Esophagus squamous epithelium (tissue), 5 donors: ENCODE data around the gene GLP2R. TPM values are rescaled to one million over a fixed set of nuclear protein-coding genes. Genes with fewer than 3 reads are reported as not detected.
A peak's percentile ranks its signal among the peaks of the same experiment; 100 is the strongest.

Experiments
- DNase-seq: peaks from one replicate; lab custom pipeline; 2025; lab: John Stamatoyannopoulos, UW
- H3K27ac ChIP-seq, 4 donors: fragments of 200-600 bp; sonication (generic); one replicate each; pipeline ENCODE4 v1.5.1; 2016 to 2019; ENCODE audit warnings: mild to moderate bottlenecking in 1 of 4
- H3K27me3 ChIP-seq, 4 donors: fragments of 200-600 bp; sonication (generic); 1 replicate in 3 of 4; 2 replicates in 1 of 4; pipeline versions ENCODE4 v1.5.1 to v1.6.0; 2017 to 2021; ENCODE audit warnings: antibody characterized with exemption in 1 of 4
- H3K36me3 ChIP-seq, 3 donors: fragments of 200-600 bp; sonication (generic); one replicate each; pipeline ENCODE4 v1.5.1; 2016 to 2019
- H3K4me1 ChIP-seq, 3 donors: fragments of 200-600 bp; sonication (generic); one replicate each; pipeline ENCODE4 v1.5.1; 2017 to 2019
- H3K4me3 ChIP-seq, 4 donors: fragments of 200-600 bp; sonication (generic); 1 replicate in 3 of 4; 2 replicates in 1 of 4; pipeline ENCODE4 v1.5.1; 2016 to 2019; ENCODE audit warnings: mild to moderate bottlenecking in 2 of 4, moderate library complexity in 1 of 4
- H3K9me3 ChIP-seq, 3 donors: fragments of 200-600 bp; sonication (generic); one replicate each; pipeline ENCODE4 v1.5.1; 2016 to 2019
- POLR2A ChIP-seq, 4 donors: fragments of 450-650 bp; IDR thresholded peaks; one replicate each; pipeline ENCODE4 v1.6.1; 2017; ENCODE audit warnings: antibody characterized with exemption in 4 of 4, mild to moderate bottlenecking in 4 of 4, moderate library complexity in 3 of 4
- WGBS, 2 donors: methylation state at CpG; one replicate each; pipeline ENCODE4 v1.1.5; 2018; 5-methylcytosine and 5-hydroxymethylcytosine counted together
- intact Hi-C: fragments of 100-400 bp; cut with DNase I; formaldehyde crosslinking; loops from one replicate; pipeline ENCODE4 v1.15.0; 2022
- total RNA-seq, 4 donors: library from RNA; depleted of rRNA; stranded (reverse); fragments of >200 nt; gene quantifications; one replicate each; pipeline ENCODE4 v1.1.0, GENCODE V29; 2016
- TF ChIP-seq, protein P1 (sequence below), 6 experiments: fragments of 450-650 bp in 4 of 6; fragments of 200-600 bp in 2 of 6; sonication (generic) in 2 of 6; IDR thresholded peaks; one replicate each; pipeline ENCODE4 v1.5.1; 2016 to 2019; ENCODE audit warnings: antibody characterized with exemption in 6 of 6, mild to moderate bottlenecking in 4 of 6, moderate library complexity in 4 of 6
- donor health status: DM: yes; HTN: yes; CAD: no.

Gene GLP2R
- total RNA-seq, 4 donors from 2014 or later, result 0.21 to 0.95 (median 0.31) TPM; not detected in 1

DNA sequence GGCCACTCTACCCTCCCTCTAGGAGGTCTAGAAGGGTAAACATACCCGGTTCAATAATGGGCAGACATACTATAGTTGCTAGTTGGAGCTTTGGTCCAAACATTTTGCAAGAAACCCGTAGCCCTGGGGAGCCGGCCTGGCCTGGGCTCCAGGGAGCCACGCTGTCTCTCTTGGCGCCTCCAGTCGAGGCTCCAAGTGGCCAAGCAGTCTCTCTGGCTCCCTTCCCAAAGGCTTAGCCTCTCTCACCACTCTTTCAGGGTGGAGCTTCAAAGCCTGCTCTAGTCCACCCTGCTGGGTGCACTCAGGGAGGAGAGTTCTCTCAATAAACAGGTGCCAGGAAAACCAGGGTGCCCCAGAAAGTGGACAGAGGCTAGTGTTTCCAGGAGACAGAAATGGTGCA lies 47.1 kb downstream of the GLP2R start:
- Histone ChIP-seq H3K9me3 (no peaks in the 10 kb centered on the region), H3K36me3 (no peaks in the 10 kb centered on the region), H3K4me1 (peaks cover 0 to 4% (median 0%) of the 10 kb centered on the region in 3 donors), H3K27me3 (no peaks in the 10 kb centered on the region), H3K4me3 (no peak overlapping the region), H3K27ac (no peak overlapping the region)
- intact Hi-C loops, result no loop called here
- 29 to 55% methylated on average over 6 of the region's 6 CpGs for WGBS, 2 donors
- TF ChIP-seq, protein P1, sequence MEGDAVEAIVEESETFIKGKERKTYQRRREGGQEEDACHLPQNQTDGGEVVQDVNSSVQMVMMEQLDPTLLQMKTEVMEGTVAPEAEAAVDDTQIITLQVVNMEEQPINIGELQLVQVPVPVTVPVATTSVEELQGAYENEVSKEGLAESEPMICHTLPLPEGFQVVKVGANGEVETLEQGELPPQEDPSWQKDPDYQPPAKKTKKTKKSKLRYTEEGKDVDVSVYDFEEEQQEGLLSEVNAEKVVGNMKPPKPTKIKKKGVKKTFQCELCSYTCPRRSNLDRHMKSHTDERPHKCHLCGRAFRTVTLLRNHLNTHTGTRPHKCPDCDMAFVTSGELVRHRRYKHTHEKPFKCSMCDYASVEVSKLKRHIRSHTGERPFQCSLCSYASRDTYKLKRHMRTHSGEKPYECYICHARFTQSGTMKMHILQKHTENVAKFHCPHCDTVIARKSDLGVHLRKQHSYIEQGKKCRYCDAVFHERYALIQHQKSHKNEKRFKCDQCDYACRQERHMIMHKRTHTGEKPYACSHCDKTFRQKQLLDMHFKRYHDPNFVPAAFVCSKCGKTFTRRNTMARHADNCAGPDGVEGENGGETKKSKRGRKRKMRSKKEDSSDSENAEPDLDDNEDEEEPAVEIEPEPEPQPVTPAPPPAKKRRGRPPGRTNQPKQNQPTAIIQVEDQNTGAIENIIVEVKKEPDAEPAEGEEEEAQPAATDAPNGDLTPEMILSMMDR (IDR thresholded peaks at IDR 0.05), result no peak
- no peak for TF ChIP-seq POLR2A (IDR thresholded peaks at IDR 0.05)
- no peak for DNase-seq

DNA sequence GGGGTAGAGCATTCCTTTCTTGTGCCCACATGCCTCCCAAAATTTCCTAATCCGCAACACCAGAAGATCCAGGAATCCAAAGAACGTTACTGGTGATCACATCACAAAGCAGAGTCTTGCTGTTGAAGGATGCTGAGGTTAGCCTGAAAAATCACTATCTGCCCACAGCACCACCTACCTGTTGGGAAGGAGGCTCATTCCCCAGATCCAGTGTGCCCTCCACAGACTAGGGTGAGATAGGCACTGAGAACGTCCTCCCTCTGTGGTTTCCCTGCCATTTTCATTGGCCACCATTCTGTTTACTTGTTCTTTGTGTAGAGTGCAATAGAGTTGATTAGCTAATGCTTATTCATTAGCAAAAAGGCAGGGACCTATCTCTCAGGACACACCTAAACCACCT lies 49.0 kb downstream of the GLP2R start:
- Histone ChIP-seq H3K36me3 (no peaks in the 10 kb centered on the region), H3K4me1 (peaks cover 0 to 4% (median 0%) of the 10 kb centered on the region in 3 donors), H3K9me3 (no peaks in the 10 kb centered on the region), H3K4me3 (no peak overlapping the region), H3K27me3 (no peaks in the 10 kb centered on the region), H3K27ac (peak overlapping the region in 3 of 4 donors; percentile 2 to 65 (median 6))
- no peak for DNase-seq
- 67 to 79% methylated on average over 3 of the region's 3 CpGs for WGBS, 2 donors
- intact Hi-C loops, result no loop called here
- no peak for TF ChIP-seq POLR2A (IDR thresholded peaks at IDR 0.05)
- TF ChIP-seq, protein P1 (IDR thresholded peaks at IDR 0.05), result no peak

- 48% methylated on average over 3 of the region's 3 CpGs for whole genome bisulfite sequencing, 2 donors
- Histone ChIP-seq H3K9me3 (no peaks in the 10 kb centered on the region), H3K36me3 (no peaks in the 10 kb centered on the region), H3K4me3 (no peak overlapping the region), H3K27me3 (no peaks in the 10 kb centered on the region), H3K4me1 (peaks cover 0 to 4% (median 0%) of the 10 kb centered on the region in 3 donors), H3K27ac (peak overlapping the region in 2 of 4 donors; percentile 6 to 65)
- no peak for TF ChIP-seq POLR2A (IDR thresholded peaks at IDR 0.05)
- TF ChIP-seq, protein P1 (IDR thresholded peaks at IDR 0.05), result no peak
- intact Hi-C loops, result no loop called here
- DNase-seq, result no peak
Observed at GRCh38 chr17:9875441-9875840, 49.7 kb downstream of the GLP2R start.

- H3K4me1 ChIP-seq, result no peaks in the 10 kb centered on the region
- no peak for DNase-seq
- no peak for TF ChIP-seq POLR2A (IDR thresholded peaks at IDR 0.05)
- TF ChIP-seq, protein P1 (IDR thresholded peaks at IDR 0.05), result no peak
- H3K27me3 ChIP-seq, result no peaks in the 10 kb centered on the region
- no peak overlapping the region for H3K4me3 ChIP-seq
- peaks cover 0 to 13% (median 6%) of the 10 kb centered on the region in 3 donors for H3K9me3 ChIP-seq
- intact Hi-C loops, result no loop called here
- no peak overlapping the region for H3K27ac ChIP-seq
- WGBS, 2 donors, result 50 to 51% methylated on average over 3 of the region's 3 CpGs
- H3K36me3 ChIP-seq, result no peaks in the 10 kb centered on the region
Observed at GRCh38 chr17:9878356-9878755, 52.6 kb downstream of the GLP2R start.

DNA sequence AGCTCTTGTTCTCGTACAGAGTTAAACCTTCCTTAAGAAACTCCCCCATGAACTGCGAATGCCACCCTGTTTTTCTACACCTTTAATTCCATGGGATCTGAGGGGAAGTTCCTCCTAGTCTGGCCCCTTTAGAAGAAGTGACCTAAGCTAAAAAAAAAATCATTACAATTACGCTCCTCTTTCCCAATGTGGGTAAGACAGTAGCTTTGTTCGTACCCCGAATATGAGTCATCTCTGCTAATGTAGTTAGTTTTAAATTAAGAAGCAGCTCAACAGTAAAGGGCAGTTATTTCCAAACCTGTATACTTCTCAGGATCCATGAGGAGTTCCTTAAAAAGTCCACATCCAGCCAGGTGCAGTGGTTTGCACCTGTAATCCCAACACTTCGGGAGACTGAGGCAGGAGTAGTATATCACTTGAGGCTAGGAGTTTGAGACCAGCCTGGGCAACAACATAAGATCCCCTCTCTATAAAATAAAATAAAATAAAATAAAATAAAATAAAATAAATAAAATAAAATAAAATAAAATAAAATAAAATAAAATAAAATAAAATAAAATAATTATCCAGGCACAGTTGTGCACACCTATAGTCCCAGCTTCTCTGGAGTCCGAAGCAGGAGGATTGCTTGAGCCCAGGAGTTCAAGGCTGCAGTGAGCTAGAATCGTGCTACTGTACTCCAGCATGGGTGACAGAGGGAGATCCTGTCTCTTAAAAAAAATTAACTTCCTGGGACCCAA lies 53.2 kb downstream of the GLP2R start:
- WGBS, 2 donors, result 69 to 83% methylated on average over 8 of the region's 8 CpGs
- peaks cover 0 to 18% (median 10%) of the 10 kb centered on the region in 3 donors for H3K9me3 ChIP-seq
- H3K4me3 ChIP-seq, result no peak overlapping the region
- TF ChIP-seq, protein P1 (IDR thresholded peaks at IDR 0.05), result no peak
- no peak for DNase-seq
- no peak overlapping the region for H3K27ac ChIP-seq
- no peaks in the 10 kb centered on the region for H3K36me3 ChIP-seq
- no peaks in the 10 kb centered on the region for H3K27me3 ChIP-seq
- intact Hi-C loops, result no loop called here
- H3K4me1 ChIP-seq, result no peaks in the 10 kb centered on the region
